GM21737 (cell line): ENCODE measurements around the gene SKAP2.

Experiments
- ATAC-seq: cut with Tn5 transposase; IDR thresholded peaks from one replicate; pipeline ENCODE4 v1.9.1; 2021; ENCODE audit warnings: mild to moderate bottlenecking, moderate library complexity; ENCODE audit not compliant: unreplicated experiment

Gene SKAP2

GRCh38 chr7:26779978-26780595, 84.3 kb downstream of the SKAP2 start:
- ATAC-seq = no peak

GRCh38 chr7:26777385-26777784, 87.0 kb downstream of the SKAP2 start:
- no peak for ATAC-seq

GRCh38 chr7:26760501-26760900, 103.9 kb downstream of the SKAP2 start:
- ATAC-seq = no peak

- no peak for ATAC-seq
These were observed 105.3 kb downstream of the SKAP2 start for GRCh38 chr7:26759108-26759507.

- no peak for ATAC-seq
These were observed 121.2 kb downstream of the SKAP2 start for GRCh38 chr7:26743205-26743604.

- no peak for ATAC-seq
These were observed 128.3 kb downstream of the SKAP2 start for GRCh38 chr7:26735976-26736600.

GRCh38 chr7:26729150-26729775, 135.1 kb downstream of the SKAP2 start:
- ATAC-seq = no peak

- no peak for ATAC-seq
These were observed 138.3 kb downstream of the SKAP2 start for GRCh38 chr7:26726051-26726450.

- no peak for ATAC-seq
These were observed 139.6 kb downstream of the SKAP2 start for GRCh38 chr7:26724795-26725194.

GRCh38 chr7:26723129-26723528, 141.3 kb downstream of the SKAP2 start:
- ATAC-seq = no peak

GRCh38 chr7:26721450-26721849, 142.9 kb downstream of the SKAP2 start:
- ATAC-seq = no peak

- ATAC-seq = no peak
These were observed 146.3 kb downstream of the SKAP2 start for GRCh38 chr7:26718063-26718462.

GRCh38 chr7:26714438-26714837, 150.0 kb downstream of the SKAP2 start:
- no peak for ATAC-seq

- ATAC-seq = no peak
These were observed 150.4 kb downstream of the SKAP2 start for GRCh38 chr7:26714006-26714405.

- ATAC-seq = no peak
These were observed 155.0 kb downstream of the SKAP2 start for GRCh38 chr7:26709210-26709990.

- no peak for ATAC-seq
These were observed 158.8 kb downstream of the SKAP2 start for GRCh38 chr7:26705567-26705966.

GRCh38 chr7:26704786-26705185, 159.6 kb downstream of the SKAP2 start:
- ATAC-seq = no peak

GRCh38 chr7:26704036-26704435, 160.4 kb downstream of the SKAP2 start:
- no peak for ATAC-seq

GRCh38 chr7:26700893-26701292, 163.5 kb downstream of the SKAP2 start:
- ATAC-seq = no peak

GRCh38 chr7:26700386-26700785, 164.0 kb downstream of the SKAP2 start:
- ATAC-seq = no peak

GRCh38 chr7:26699766-26700165, 164.6 kb downstream of the SKAP2 start:
- ATAC-seq = no peak

- no peak for ATAC-seq
These were observed 165.6 kb downstream of the SKAP2 start for GRCh38 chr7:26698806-26699205.
